Muscle layer of duodenum (tissue), 2 donors: ENCODE data around the gene NR1H4.
A peak's percentile ranks its signal among the peaks of the same experiment; 100 is the strongest.

Source experiments
- H3K27ac ChIP-seq: one replicate; pipeline ENCODE4 v1.7.0; 2013; ENCODE audit warnings: mild to moderate bottlenecking, low read length
- H3K27me3 ChIP-seq: one replicate; pipeline ENCODE4 v1.7.0; 2013; ENCODE audit warnings: low read depth, mild to moderate bottlenecking, control low read depth, low read length
- H3K36me3 ChIP-seq, 2 donors: one replicate each; pipeline ENCODE4 v1.7.0; 2013; ENCODE audit warnings: low read length in 2 of 2, control low read depth in 1 of 2, mild to moderate bottlenecking in 1 of 2; ENCODE audit not compliant: insufficient read depth in 2 of 2, control insufficient read depth in 1 of 2
- H3K4me1 ChIP-seq, 2 donors: one replicate each; pipeline ENCODE4 v1.7.0; 2013; ENCODE audit warnings: low read length in 2 of 2, mild to moderate bottlenecking in 2 of 2, control low read depth in 1 of 2, moderate library complexity in 1 of 2; ENCODE audit not compliant: insufficient read depth in 2 of 2, control insufficient read depth in 1 of 2
- H3K4me3 ChIP-seq, 2 donors: one replicate each; pipeline ENCODE4 v1.7.0; 2013; ENCODE audit warnings: low read length in 2 of 2, low read depth in 1 of 2, mild to moderate bottlenecking in 1 of 2
- H3K9me3 ChIP-seq, 2 donors: one replicate each; pipeline ENCODE4 v1.7.0; 2013; ENCODE audit warnings: low read length in 2 of 2, control low read depth in 1 of 2, mild to moderate bottlenecking in 1 of 2; ENCODE audit not compliant: control insufficient read depth in 1 of 2
- donor health status: healthy.

Gene NR1H4

DNA sequence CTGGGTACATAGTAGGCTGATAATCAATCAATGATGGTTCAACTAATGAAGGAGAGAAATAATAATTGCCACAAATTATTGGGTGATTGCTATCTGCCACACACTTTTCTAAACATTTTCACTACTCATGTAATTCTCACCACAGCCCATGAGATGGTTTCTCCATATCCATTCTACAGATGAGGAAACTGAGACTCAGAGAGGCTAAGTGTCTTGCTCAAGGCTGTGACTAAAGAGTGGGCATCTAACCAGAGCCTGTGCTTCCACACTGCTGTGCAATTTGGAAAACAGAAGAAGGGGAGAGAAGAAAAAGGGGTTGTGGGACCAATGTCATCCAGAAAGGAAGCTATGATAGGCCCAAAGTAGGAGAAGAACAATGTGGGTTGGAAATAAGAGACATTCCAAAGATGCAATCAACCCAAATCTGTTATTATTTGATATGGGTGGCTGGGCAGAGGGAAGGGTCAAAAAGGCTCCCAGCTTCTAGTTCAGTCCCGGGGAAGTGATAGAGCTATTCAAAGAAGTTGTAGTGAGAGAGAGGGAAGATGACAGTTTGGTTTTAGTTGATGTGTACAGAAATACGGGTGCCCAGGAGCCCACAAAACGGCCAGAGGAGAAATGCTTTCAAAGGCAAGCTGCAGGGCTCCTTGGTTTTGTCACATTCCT, 483 bp upstream of the NR1H4 start:
- Histone ChIP-seq H3K27ac (no peak overlapping the region), H3K4me3 (no peak overlapping the region), H3K27me3 (no peaks in the 10 kb centered on the region)

DNA sequence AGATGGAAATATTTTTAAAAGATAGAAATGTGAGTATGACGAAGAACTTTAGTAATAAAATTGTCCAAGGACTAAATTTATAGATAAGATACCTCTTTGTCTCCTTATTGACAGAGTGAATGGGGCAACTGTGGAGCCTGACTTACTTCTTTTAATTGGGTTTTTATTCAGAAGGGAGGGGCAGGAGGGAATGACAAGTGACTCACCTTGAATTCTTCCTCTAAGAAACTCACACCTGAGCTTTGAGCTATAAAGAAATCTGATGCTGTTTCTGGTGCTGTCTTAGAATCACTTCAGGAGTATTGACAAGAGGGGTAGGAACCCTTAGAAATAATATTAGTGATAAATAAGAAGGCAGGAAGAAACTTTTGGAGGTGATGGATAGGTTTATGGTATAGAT, 951 bp downstream of the NR1H4 start:
- Histone ChIP-seq H3K27me3 (no peaks in the 10 kb centered on the region), H3K27ac (no peak overlapping the region), H3K4me1 (peaks cover 0 to 12% of the 10 kb centered on the region in 2 donors), H3K36me3 (no peaks in the 10 kb centered on the region), H3K4me3 (no peak overlapping the region), H3K9me3 (no peaks in the 10 kb centered on the region)

More for the DNA sequence above, 483 bp upstream of the NR1H4 start:
- H3K36me3 ChIP-seq: no peaks in the 10 kb centered on the region
- no peaks in the 10 kb centered on the region for H3K9me3 ChIP-seq
- peaks cover 0 to 12% of the 10 kb centered on the region in 2 donors for H3K4me1 ChIP-seq

DNA sequence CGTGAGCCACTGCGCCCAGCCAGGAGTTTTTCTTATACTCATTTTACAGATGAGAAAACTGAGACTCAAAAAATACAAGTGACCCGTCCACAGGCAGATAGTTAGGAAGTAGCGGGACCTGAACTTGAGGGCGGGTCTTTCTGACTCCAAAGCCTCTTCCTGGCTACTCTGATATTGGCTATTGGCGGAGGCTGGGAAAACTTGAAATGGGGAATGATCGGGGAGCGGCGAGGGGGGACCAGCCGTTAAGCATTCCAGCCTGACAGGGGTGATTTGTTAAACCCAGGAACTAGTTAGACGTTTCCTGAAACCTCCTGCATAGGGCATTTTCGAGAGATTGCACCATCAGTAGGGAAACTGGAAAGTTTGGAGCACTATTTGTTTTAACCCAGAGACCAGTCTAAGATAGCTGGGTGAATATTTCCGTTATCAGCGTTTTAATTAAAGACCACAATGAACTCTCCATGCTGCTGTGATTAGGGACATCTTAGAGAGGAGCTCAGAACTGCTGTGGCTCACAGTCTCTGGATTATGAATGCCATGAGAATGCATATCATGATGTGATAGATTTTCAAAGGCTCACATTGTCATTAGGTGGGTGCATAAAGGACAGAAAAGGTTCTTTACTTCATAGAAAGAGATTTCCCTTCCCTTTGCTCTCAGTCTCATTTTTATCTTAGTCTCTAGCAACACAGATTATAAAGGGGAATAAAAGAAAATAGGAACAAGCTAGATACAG, 2.5 kb downstream of the NR1H4 start:
- no peaks in the 10 kb centered on the region for H3K9me3 ChIP-seq
- H3K27ac ChIP-seq: no peak overlapping the region

DNA sequence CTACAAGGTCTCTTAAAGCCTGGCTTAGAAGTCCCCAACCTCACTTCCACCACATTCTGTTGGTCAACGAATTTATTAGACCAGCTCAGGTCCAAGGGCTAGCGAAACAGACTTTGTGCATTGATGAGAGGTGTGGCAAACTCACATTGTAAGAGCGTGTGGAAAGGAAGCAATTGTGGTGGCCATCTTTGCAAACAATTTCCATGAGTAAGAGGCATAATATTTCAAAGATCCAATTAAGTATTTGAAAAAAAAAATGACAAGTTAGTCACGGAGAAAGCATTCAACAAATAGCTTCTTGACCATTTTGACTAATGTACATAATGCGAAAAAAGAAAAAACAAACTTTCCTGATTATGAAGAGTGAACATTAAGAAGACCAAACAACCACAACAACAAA, 7.4 kb downstream of the NR1H4 start:
- H3K27me3 ChIP-seq: no peaks in the 10 kb centered on the region

More for the DNA sequence above, 2.5 kb downstream of the NR1H4 start:
- H3K36me3 ChIP-seq: no peaks in the 10 kb centered on the region
- H3K27me3 ChIP-seq: no peaks in the 10 kb centered on the region
- no peak overlapping the region for H3K4me3 ChIP-seq
- H3K4me1 ChIP-seq: peaks cover 0 to 12% of the 10 kb centered on the region in 2 donors

DNA sequence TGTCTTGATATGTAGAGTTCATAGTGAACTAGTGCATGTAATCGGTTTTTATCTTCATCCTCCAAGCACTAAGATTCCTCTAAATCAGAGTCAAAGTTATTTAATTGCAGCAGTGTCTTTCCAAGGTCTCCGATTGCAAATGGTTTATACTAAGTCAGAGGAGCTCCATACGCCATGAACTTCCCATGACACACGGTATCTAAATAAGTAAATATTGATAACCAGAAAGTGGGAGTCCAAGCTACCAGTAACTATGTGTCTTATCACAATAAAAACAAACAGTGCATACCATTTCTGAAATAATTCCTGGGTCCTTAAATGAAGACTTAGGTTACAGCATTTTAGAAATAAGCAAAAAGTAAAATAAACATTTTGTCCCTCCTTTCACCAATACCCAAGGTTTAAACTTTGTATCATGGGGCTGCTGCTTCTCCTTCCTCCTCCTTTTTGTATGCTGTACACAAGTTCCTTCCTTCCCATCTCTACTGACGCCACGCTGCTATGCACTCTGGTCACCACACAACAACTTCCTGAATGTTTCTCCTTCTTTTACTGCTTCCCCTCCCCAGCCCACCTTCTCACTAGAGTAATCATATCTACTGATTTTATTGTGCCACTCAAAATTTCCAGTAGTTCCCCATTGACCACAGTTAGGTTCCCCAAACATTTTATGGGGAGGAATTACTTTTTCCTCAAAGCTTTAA, 10.7 kb downstream of the NR1H4 start:
- H3K27me3 ChIP-seq: no peaks in the 10 kb centered on the region
- peaks cover 0 to 8% of the 10 kb centered on the region in 2 donors for H3K4me1 ChIP-seq
- H3K4me3 ChIP-seq: no peak overlapping the region
- no peak overlapping the region for H3K27ac ChIP-seq
- no peaks in the 10 kb centered on the region for H3K36me3 ChIP-seq
- H3K9me3 ChIP-seq: no peaks in the 10 kb centered on the region

More for the DNA sequence above, 7.4 kb downstream of the NR1H4 start:
- Histone ChIP-seq H3K4me1 (no peaks in the 10 kb centered on the region), H3K27ac (no peak overlapping the region), H3K4me3 (no peak overlapping the region), H3K9me3 (no peaks in the 10 kb centered on the region), H3K36me3 (no peaks in the 10 kb centered on the region)

DNA sequence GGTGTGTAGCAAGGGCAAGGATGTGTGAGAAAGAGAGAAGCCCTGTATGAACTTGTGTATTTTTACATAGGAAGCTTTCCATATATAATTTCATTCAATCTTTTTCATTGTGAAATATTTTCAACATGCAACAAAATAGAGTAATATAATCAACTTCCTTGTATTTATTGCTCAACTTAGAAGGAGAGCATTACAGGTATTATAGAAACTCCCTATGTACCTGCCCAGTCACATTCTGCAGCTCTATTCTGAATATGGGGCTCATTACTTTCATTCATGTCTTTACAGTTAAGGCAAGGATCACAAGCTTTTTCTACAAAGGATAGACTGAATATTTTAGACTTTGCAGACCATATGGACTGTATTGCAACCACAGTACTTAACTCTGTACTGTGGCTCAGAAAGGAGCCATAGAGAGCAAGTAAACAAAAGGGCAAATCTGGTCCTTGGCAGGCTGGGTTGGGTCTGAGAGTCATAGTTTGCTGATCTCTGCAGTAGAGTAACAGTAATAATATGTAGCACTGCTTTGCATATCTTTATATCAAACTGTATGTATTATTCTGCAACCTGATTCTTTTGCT, 11.3 kb downstream of the NR1H4 start:
- no peak overlapping the region for H3K27ac ChIP-seq
- no peaks in the 10 kb centered on the region for H3K36me3 ChIP-seq
- peaks cover 0 to 14% of the 10 kb centered on the region in 2 donors for H3K4me1 ChIP-seq

DNA sequence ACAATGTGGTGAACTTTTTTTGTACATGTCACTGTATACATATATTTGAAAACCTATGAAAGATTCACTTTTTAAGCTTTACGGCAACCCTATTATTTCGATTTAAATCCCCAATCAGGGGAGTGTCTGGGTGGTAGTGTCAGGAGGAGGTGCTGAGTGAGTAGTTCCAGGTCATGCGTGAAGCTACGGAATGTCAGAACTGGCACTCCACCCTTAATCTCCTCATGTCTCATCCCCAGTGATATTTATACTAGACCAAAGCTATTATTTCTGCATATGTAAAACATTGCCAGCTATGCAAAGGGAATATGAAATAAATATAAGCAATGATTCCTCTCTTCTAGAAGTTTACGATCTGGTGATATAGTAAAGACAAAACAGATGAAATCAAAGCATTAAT, 12.3 kb downstream of the NR1H4 start:
- Histone ChIP-seq H3K27ac (no peak overlapping the region), H3K4me1 (peaks cover 0 to 17% of the 10 kb centered on the region in 2 donors), H3K36me3 (no peaks in the 10 kb centered on the region), H3K27me3 (no peaks in the 10 kb centered on the region), H3K4me3 (no peak overlapping the region), H3K9me3 (no peaks in the 10 kb centered on the region)

More for the DNA sequence above, 11.3 kb downstream of the NR1H4 start:
- Histone ChIP-seq H3K27me3 (no peaks in the 10 kb centered on the region), H3K9me3 (no peaks in the 10 kb centered on the region), H3K4me3 (no peak overlapping the region)

DNA sequence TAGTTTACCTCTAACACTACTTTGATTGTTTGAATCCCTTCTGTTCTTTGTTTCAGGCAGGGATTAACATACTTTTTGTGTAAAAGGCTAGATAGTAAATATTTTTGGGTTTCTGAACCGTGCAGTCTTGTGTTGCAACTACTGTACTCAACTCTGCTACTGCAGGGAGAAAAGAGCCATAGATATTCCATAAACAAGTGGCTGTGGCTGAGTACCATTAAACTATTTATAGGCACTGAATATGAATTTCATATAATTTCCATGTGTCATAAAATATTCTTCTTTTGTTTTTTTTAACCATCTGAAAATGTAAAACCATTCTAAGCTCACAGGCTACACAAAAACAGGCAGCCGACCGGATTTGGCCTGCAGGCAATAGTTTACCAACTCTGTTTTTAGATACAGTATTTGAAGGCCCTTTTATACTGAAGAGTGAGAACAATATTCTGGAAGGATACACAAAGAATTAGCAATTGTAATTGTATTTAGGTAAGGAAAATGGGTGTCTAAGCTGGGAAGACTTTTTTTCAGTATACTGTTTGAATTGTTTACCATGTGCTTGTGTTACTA, 15.7 kb downstream of the NR1H4 start:
- H3K27ac ChIP-seq: no peak overlapping the region
- no peaks in the 10 kb centered on the region for H3K9me3 ChIP-seq
- no peak overlapping the region for H3K4me3 ChIP-seq
- H3K27me3 ChIP-seq: no peaks in the 10 kb centered on the region
- H3K36me3 ChIP-seq: no peaks in the 10 kb centered on the region
- H3K4me1 ChIP-seq: peaks cover 0 to 17% of the 10 kb centered on the region in 2 donors

DNA sequence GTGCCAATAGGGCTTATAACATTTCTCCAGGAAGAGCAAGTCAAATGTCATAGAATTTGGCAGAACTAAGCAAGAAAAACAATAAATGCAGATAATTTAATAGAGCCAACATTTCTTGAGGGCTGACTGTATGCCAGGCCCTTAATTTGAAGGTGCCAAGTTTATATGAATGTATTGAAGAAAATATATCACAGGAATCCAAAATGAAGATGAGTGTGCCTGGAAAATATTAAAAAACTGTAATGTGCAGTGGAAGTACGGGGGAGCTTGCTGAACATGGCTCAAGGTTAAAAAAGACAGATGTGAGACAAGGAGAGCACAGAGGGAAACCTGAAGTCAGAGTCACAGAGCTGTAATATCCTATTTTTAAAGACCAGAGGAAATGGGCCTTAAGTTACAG, 16.4 kb downstream of the NR1H4 start:
- Histone ChIP-seq H3K27ac (peak overlapping the region; percentile 3), H3K4me3 (no peak overlapping the region), H3K9me3 (no peaks in the 10 kb centered on the region), H3K4me1 (peaks cover 0 to 17% of the 10 kb centered on the region in 2 donors), H3K27me3 (no peaks in the 10 kb centered on the region), H3K36me3 (no peaks in the 10 kb centered on the region)

DNA sequence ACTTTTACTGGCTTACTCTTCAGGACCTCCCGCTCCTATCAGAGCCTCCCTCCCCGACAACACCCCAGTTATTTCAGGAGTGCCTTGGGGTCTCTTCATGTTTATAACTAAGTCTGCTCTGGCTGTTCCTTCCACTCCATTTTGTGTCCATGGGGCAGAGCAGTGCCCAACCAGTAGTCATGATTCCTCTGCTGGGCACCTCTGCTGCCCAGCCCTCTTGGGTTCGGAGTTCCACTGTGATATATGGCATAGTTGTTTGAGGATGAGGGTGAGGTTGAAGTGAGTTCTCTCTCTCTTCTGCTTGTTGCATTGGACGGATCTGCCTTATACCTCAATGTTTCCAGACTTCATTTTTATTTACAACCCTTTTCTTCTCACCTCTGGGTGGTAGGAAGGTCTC, 17.4 kb downstream of the NR1H4 start:
- no peak overlapping the region for H3K4me3 ChIP-seq
- peaks cover 0 to 17% of the 10 kb centered on the region in 2 donors for H3K4me1 ChIP-seq
- H3K36me3 ChIP-seq: no peaks in the 10 kb centered on the region
- H3K9me3 ChIP-seq: no peaks in the 10 kb centered on the region
- H3K27me3 ChIP-seq: no peaks in the 10 kb centered on the region
- H3K27ac ChIP-seq: no peak overlapping the region
